HUES64 (cell line): ENCODE measurements around the gene CARD9.

Experiments used
- H3K27ac ChIP-seq: 2 replicates; pipeline ENCODE4 v1.7.0; 2013; ENCODE audit warnings: low read depth, low read length, inconsistent platforms
- H3K27me3 ChIP-seq: 2 replicates; pipeline ENCODE4 v1.6.1; 2013; ENCODE audit warnings: mild to moderate bottlenecking, low read length; ENCODE audit not compliant: insufficient read depth
- H3K36me3 ChIP-seq: 2 replicates; pipeline ENCODE4 v1.6.1; 2013; ENCODE audit warnings: mild to moderate bottlenecking, low read length; ENCODE audit not compliant: insufficient read depth
- H3K4me1 ChIP-seq: 2 replicates; pipeline ENCODE4 v1.6.1; 2013; ENCODE audit warnings: mild to moderate bottlenecking, low read length, moderate library complexity; ENCODE audit not compliant: insufficient read depth
- H3K4me3 ChIP-seq: 2 replicates; pipeline ENCODE4 v1.5.1; 2013; ENCODE audit warnings: mild to moderate bottlenecking, low read length, moderate library complexity
- H3K9ac ChIP-seq: 2 replicates; pipeline ENCODE4 v1.6.1; 2013; ENCODE audit warnings: mild to moderate bottlenecking, low read depth, low read length
- H3K9me3 ChIP-seq: 2 replicates; pipeline ENCODE4 v1.6.1; 2013; ENCODE audit warnings: low read depth, low read length; ENCODE audit not compliant: insufficient read depth
- WGBS: fragments of 150-250, 120-280 bp; methylation state at CpG from one replicate; pipeline ENCODE4 v1.1.7; 2013; ENCODE audit warnings: missing lambda C conversion rate; 5-methylcytosine and 5-hydroxymethylcytosine counted together

The CARD9 gene

GRCh38 chr9:136378170-136379002 is 4.9 kb upstream of the CARD9 start:
- Histone ChIP-seq H3K4me1 (no peaks in the 10 kb centered on the region), H3K4me3 (no peak overlapping the region), H3K9ac (no peak overlapping the region), H3K36me3 (peaks cover 64% of the 10 kb centered on the region), H3K27ac (no peak overlapping the region), H3K27me3 (no peaks in the 10 kb centered on the region), H3K9me3 (no peaks in the 10 kb centered on the region)
- WGBS: 91% methylated on average over 28 of the region's 28 CpGs

GRCh38 chr9:136377341-136378169 is 4.1 kb upstream of the CARD9 start:
- no peak overlapping the region for H3K9ac ChIP-seq
- H3K27ac ChIP-seq: no peak overlapping the region
- peaks cover 56% of the 10 kb centered on the region for H3K36me3 ChIP-seq
- H3K27me3 ChIP-seq: no peaks in the 10 kb centered on the region
- 95% methylated on average over 32 of the region's 32 CpGs for WGBS
- no peaks in the 10 kb centered on the region for H3K4me1 ChIP-seq
- H3K9me3 ChIP-seq: no peaks in the 10 kb centered on the region
- no peak overlapping the region for H3K4me3 ChIP-seq

DNA sequence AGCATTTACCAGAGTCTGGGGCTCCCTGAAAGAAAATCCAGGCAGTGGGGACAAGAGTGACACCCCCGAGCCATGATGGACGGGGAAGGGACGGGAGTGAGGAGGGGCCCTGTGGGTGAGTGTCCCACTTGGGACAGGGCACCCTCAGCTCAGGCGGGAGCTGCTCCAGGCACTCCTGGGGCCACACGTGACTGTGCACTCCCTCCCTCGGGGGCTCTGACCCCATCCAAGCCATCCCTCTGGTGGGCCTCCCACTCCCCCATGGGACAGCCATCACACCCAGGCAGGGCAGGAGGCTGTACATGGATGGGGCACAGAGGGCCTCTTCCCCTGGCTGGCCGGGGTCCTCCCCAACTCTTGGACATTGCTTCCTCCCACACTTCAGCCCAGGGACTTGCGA is 3.0 kb upstream of the CARD9 start:
- H3K9me3 ChIP-seq: no peaks in the 10 kb centered on the region
- H3K4me1 ChIP-seq: no peaks in the 10 kb centered on the region
- peaks cover 45% of the 10 kb centered on the region for H3K36me3 ChIP-seq
- WGBS: 92% methylated on average over 8 of the region's 8 CpGs
- H3K9ac ChIP-seq: no peak overlapping the region
- H3K4me3 ChIP-seq: no peak overlapping the region
- no peaks in the 10 kb centered on the region for H3K27me3 ChIP-seq
- H3K27ac ChIP-seq: no peak overlapping the region

DNA sequence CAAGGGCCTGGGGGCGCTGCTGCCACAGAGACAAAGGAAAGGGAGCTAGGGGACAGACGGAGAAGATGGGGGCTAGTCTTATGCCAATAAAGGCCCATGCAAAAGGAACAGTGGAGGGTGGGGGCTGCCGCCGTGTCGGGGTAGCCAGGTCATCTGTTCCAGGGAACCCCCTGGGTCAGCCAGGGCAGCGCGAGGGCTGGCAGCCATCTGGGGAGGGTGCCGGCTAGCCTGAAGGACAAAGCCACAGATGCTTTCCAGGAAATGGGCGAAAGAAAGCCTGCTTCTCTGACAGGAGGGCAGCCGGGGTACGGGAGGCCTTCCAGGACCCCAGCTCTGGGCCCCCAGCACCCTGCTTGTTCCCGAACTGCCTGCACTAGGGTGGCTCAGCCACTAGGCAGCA is 1.6 kb upstream of the CARD9 start:
- whole genome bisulfite sequencing: 95% methylated on average over 12 of the region's 12 CpGs

DNA sequence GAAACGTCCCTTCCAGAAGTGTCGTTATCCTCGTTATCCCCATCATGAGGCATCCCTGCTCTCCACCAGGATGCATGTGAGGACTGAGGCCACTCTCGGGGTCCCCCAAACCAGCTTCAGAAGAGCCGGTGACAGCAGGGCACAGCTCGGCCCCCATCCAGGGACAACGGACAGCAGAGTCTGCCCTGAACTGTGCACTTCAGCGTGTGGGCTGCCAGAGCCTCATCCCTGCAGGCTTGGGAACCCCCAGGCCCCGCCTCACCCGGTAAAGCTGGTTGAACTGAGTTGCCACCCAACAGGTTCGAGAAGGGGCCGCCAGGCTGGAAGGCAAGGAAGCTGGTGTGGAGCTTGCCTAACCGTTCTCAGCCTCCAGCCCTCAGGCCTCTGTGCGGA is 710 bp upstream of the CARD9 start:
- Histone ChIP-seq H3K27me3 (no peaks in the 10 kb centered on the region), H3K9ac (no peak overlapping the region), H3K4me1 (no peaks in the 10 kb centered on the region), H3K9me3 (no peaks in the 10 kb centered on the region), H3K27ac (no peak overlapping the region), H3K4me3 (no peak overlapping the region), H3K36me3 (peaks cover 27% of the 10 kb centered on the region)
- 95% methylated on average over 14 of the region's 14 CpGs for WGBS

More for the DNA sequence above, 1.6 kb upstream of the CARD9 start:
- H3K9ac ChIP-seq: no peak overlapping the region
- H3K4me3 ChIP-seq: no peak overlapping the region
- H3K4me1 ChIP-seq: no peaks in the 10 kb centered on the region
- peaks cover 34% of the 10 kb centered on the region for H3K36me3 ChIP-seq
- H3K9me3 ChIP-seq: no peaks in the 10 kb centered on the region
- no peak overlapping the region for H3K27ac ChIP-seq
- no peaks in the 10 kb centered on the region for H3K27me3 ChIP-seq

- 74% methylated on average over 21 of the region's 21 CpGs for WGBS
- Histone ChIP-seq H3K36me3 (peaks cover 25% of the 10 kb centered on the region; the same call in 1 of the 2 replicates), H3K9ac (no peak overlapping the region; the same call in 1 of the 2 replicates), H3K4me1 (no peaks in the 10 kb centered on the region), H3K4me3 (no peak overlapping the region), H3K27me3 (no peaks in the 10 kb centered on the region), H3K27ac (no peak overlapping the region), H3K9me3 (no peaks in the 10 kb centered on the region)
These were observed 739 bp downstream of the CARD9 start for GRCh38 chr9:136372561-136373299.

- Histone ChIP-seq H3K4me1 (no peaks in the 10 kb centered on the region), H3K27ac (no peak overlapping the region), H3K27me3 (no peaks in the 10 kb centered on the region), H3K4me3 (no peak overlapping the region), H3K9me3 (no peaks in the 10 kb centered on the region), H3K36me3 (peaks cover 24% of the 10 kb centered on the region; the same call in 1 of the 2 replicates), H3K9ac (no peak overlapping the region; the same call in 1 of the 2 replicates)
- WGBS: 93% methylated on average over 21 of the region's 21 CpGs
These were observed 1.5 kb downstream of the CARD9 start for GRCh38 chr9:136372006-136372405.

DNA sequence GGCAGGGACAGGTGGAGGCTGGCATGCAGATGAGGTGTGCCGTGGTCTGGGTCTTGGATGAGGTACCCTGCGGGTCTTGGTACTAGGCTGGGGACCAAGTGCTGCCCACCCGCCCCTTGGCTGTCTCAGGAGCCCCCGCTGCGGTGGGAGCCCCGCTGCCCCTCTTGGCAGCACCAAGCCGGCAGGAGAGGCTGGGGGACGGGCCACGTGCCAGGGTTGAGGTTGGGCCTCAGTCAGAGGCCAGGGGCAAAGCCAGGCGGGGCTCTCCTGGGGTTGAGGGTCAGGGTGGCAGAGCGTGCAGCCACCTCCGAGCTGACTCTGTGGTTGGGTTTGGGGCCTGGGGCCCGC is 2.0 kb downstream of the CARD9 start:
- Histone ChIP-seq H3K4me3 (no peak overlapping the region), H3K4me1 (no peaks in the 10 kb centered on the region), H3K27ac (no peak overlapping the region), H3K27me3 (no peaks in the 10 kb centered on the region), H3K36me3 (peaks cover 19% of the 10 kb centered on the region; the same call in 1 of the 2 replicates), H3K9me3 (no peaks in the 10 kb centered on the region), H3K9ac (no peak overlapping the region)
- 93% methylated on average over 13 of the region's 13 CpGs for WGBS

DNA sequence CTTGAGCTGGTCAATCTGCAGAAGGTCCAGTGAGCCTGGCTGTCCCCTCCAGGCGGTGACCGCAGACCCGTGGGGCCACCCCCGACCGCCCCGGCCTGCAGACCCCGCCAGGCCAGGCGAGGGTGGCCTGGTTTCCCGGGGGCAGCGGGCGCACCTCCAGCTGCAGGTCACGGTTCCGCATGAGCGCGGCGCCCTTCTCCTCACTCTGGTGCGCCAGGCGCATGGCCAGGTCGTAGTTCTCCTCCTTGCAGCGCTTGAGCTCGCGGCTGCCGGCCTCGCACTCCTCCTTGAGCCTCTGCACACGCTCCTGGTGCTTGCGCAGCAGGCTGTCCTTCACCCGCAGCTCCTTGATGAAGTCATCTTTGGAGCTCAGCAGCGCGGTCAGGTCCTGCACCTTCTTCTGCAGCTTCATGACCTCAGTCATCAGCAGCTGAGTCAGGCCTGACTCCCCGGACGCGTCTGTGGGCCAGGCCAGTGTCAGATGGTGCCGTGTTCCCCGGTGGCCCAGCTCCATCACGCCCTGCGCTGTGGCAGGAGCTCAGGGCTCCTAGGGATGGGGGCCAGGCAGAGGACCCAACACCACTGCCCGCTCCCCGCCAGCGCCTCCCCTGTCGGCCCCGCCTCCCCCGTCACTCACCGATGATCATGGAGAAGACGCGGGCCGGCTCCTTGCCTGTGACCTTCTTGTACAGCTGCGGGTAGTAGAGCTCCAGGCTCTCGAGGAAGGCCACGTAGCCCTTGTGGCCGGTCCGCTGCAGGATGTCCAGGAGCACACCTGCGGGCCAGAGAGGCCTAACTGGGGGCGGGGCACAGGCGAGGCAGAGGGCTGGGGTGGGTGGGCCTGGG is 2.6 kb downstream of the CARD9 start:
- Histone ChIP-seq H3K9me3 (no peaks in the 10 kb centered on the region), H3K4me1 (no peaks in the 10 kb centered on the region), H3K9ac (no peak overlapping the region), H3K36me3 (peaks cover 14% of the 10 kb centered on the region; the same call in 1 of the 2 replicates), H3K27me3 (no peaks in the 10 kb centered on the region), H3K27ac (no peak overlapping the region), H3K4me3 (no peak overlapping the region)
- WGBS: 94% methylated on average over 54 of the region's 54 CpGs

- H3K27ac ChIP-seq: no peak overlapping the region
- WGBS: 97% methylated on average over 19 of the region's 19 CpGs
- H3K9me3 ChIP-seq: no peaks in the 10 kb centered on the region
- H3K9ac ChIP-seq: no peak overlapping the region
- H3K4me3 ChIP-seq: no peak overlapping the region
- H3K36me3 ChIP-seq: peaks cover 6% of the 10 kb centered on the region; the same call in 1 of the 2 replicates
- H3K4me1 ChIP-seq: no peaks in the 10 kb centered on the region
- H3K27me3 ChIP-seq: no peaks in the 10 kb centered on the region
These were observed 3.4 kb downstream of the CARD9 start for GRCh38 chr9:136370037-136370436.
